IPS-NIHi7 (cell line): ENCODE data around the gene FOXP4.

Source experiments
- DNase-seq: peaks from one replicate; pipeline ENCODE4 v3.0.0; 2012; ENCODE audit warnings: mixed read lengths; ENCODE audit errors: extremely low spot score

Gene FOXP4

GRCh38 chr6:41642960-41643898 lies 97.0 kb downstream of the FOXP4 start:
- no peak for DNase-seq

- no peak for DNase-seq
Observed at GRCh38 chr6:41643899-41644269, 97.7 kb downstream of the FOXP4 start.

- DNase-seq: peak; percentile 41
Observed at GRCh38 chr6:41644297-41644879, 98.2 kb downstream of the FOXP4 start.

- DNase-seq: no peak
Observed at GRCh38 chr6:41645007-41645618, 98.9 kb downstream of the FOXP4 start.

- no peak for DNase-seq
Observed at GRCh38 chr6:41646026-41646795, 100.0 kb downstream of the FOXP4 start.

GRCh38 chr6:41647061-41647511 lies 100.9 kb downstream of the FOXP4 start:
- DNase-seq: no peak

- no peak for DNase-seq
Observed at GRCh38 chr6:41648070-41648585, 101.9 kb downstream of the FOXP4 start.

- no peak for DNase-seq
Observed at GRCh38 chr6:41648921-41649320, 102.7 kb downstream of the FOXP4 start.

GRCh38 chr6:41649596-41649995 lies 103.4 kb downstream of the FOXP4 start:
- no peak for DNase-seq

GRCh38 chr6:41650120-41650519 lies 103.9 kb downstream of the FOXP4 start:
- no peak for DNase-seq

GRCh38 chr6:41651246-41651961 lies 105.2 kb downstream of the FOXP4 start:
- no peak for DNase-seq
